HG02884 (cell line): ENCODE measurements around the gene CCR7.

Experiments
- ATAC-seq: cut with Tn5 transposase; IDR thresholded peaks from one replicate; pipeline ENCODE4 v1.9.1; 2021; ENCODE audit warnings: mild to moderate bottlenecking, moderate library complexity; ENCODE audit not compliant: unreplicated experiment

CCR7 gene

GRCh38 chr17:40564883-40565768 is at the start of gene CCR7:
TSS of gene CCR7 (minus strand) at chr17:40565472. CDS start at chr17:40565409, 63 bp downstream.
- ATAC-seq = no peak

GRCh38 chr17:40614431-40615067 is 49.3 kb upstream of the CCR7 start:
- no peak for ATAC-seq

- no peak for ATAC-seq
These were observed 48.3 kb upstream of the CCR7 start for GRCh38 chr17:40613467-40614154.

- ATAC-seq = no peak
These were observed 47.5 kb upstream of the CCR7 start for GRCh38 chr17:40612599-40613244.

GRCh38 chr17:40611840-40612474 is 46.7 kb upstream of the CCR7 start:
- no peak for ATAC-seq

GRCh38 chr17:40610359-40610758 is 45.1 kb upstream of the CCR7 start:
- no peak for ATAC-seq

- ATAC-seq = no peak
These were observed 42.8 kb upstream of the CCR7 start for GRCh38 chr17:40608061-40608581.

GRCh38 chr17:40607641-40608040 is 42.4 kb upstream of the CCR7 start:
- no peak for ATAC-seq

GRCh38 chr17:40606548-40607353 is 41.5 kb upstream of the CCR7 start:
- ATAC-seq = no peak

- ATAC-seq = no peak
These were observed 40.0 kb upstream of the CCR7 start for GRCh38 chr17:40605306-40605705.

- no peak for ATAC-seq
These were observed 39.2 kb upstream of the CCR7 start for GRCh38 chr17:40604327-40605080.

GRCh38 chr17:40602445-40603443 is 37.5 kb upstream of the CCR7 start:
- ATAC-seq = no peak

GRCh38 chr17:40600486-40601046 is 35.3 kb upstream of the CCR7 start:
- ATAC-seq = no peak

- no peak for ATAC-seq
These were observed 34.1 kb upstream of the CCR7 start for GRCh38 chr17:40599468-40599763.

- peak; percentile 64 for ATAC-seq
These were observed 33.6 kb upstream of the CCR7 start for GRCh38 chr17:40598619-40599467.

- ATAC-seq = no peak
These were observed 33.0 kb upstream of the CCR7 start for GRCh38 chr17:40598301-40598618.
